Transverse colon (tissue), 4 donors: ENCODE data around the gene TAS2R20. TPM values are rescaled to one million over a fixed set of nuclear protein-coding genes. Genes with fewer than 3 reads are reported as not detected.
"Not testable (repeated sequence)": the region's sequence is repeated elsewhere in the genome, so short reads cannot be mapped to it uniquely, and the experiment has no call there.

Source experiments
- DNase-seq: peaks from one replicate; pipeline ENCODE4 v3.0.0-alpha.2; 2019
- H3K27ac ChIP-seq, 4 donors: fragments of 200-600 bp; sonication (generic); 2 replicates each; pipeline ENCODE4 v1.5.1; 2016 to 2018; ENCODE audit warnings: inconsistent platforms in 4 of 4
- H3K27me3 ChIP-seq: fragments of 200-600 bp; sonication (generic); 2 replicates; pipeline ENCODE4 v1.5.1; 2017; ENCODE audit warnings: inconsistent platforms
- H3K36me3 ChIP-seq, 4 donors: fragments of 200-600 bp; sonication (generic); 2 replicates each; pipeline ENCODE4 v1.5.1; 2017 to 2019; ENCODE audit warnings: inconsistent platforms in 4 of 4
- H3K4me1 ChIP-seq, 4 donors: fragments of 200-600 bp; sonication (generic); 2 replicates each; pipeline ENCODE4 v1.5.1; 2017 to 2020; ENCODE audit warnings: inconsistent platforms in 4 of 4
- H3K4me3 ChIP-seq, 4 donors: fragments of 200-600 bp; sonication (generic); 1 replicate in 1 of 4; 2 replicates in 3 of 4; pipeline versions ENCODE4 v1.5.1 to v1.6.1; 2017 to 2019; ENCODE audit warnings: inconsistent platforms in 4 of 4
- H3K9me3 ChIP-seq, 2 donors: fragments of 200-600 bp; sonication (generic); 2 replicates each; pipeline ENCODE4 v1.5.1; 2017 to 2019; ENCODE audit warnings: inconsistent platforms in 2 of 2
- CTCF ChIP-seq, 5 experiments: fragments of 200-600 bp in 3 of 5; fragments of 450-650 bp in 2 of 5; sonication (generic) in 3 of 5; IDR thresholded peaks; 1 replicate in 2 of 5; 2 replicates in 3 of 5; pipeline ENCODE4 v1.5.1; 2016 to 2017; ENCODE audit warnings: antibody characterized with exemption in 5 of 5, inconsistent platforms in 3 of 5, mild to moderate bottlenecking in 2 of 5, moderate library complexity in 1 of 5
- EP300 ChIP-seq: sonication (generic); formaldehyde crosslinking; IDR thresholded peaks from one replicate; pipeline ENCODE4 v1.6.1; 2017; ENCODE audit warnings: antibody characterized with exemption, low read depth
- POLR2A ChIP-seq: fragments of 450-650 bp; IDR thresholded peaks from one replicate; pipeline ENCODE4 v1.6.1; 2016; ENCODE audit warnings: antibody characterized with exemption, mild to moderate bottlenecking, moderate library complexity
- POLR2AphosphoS5 ChIP-seq, 3 donors: sonication (generic); formaldehyde crosslinking; IDR thresholded peaks; one replicate each; pipeline ENCODE4 v1.6.1; 2016; ENCODE audit warnings: antibody characterized with exemption in 3 of 3
- WGBS, 2 donors: methylation state at CpG; one replicate each; pipeline ENCODE4 v1.1.5; 2018; ENCODE audit warnings: low coverage in 1 of 2; 5-methylcytosine and 5-hydroxymethylcytosine counted together
- in situ Hi-C, 4 donors: fragments of 200-750 bp; cut with MboI; loops; one replicate each; pipeline versions ENCODE4 v1.15.0 to v1.15.1; 2017; ENCODE audit warnings: low sequenced_read_pairs in 3 of 4, low pct_ligation_motif_present in 1 of 4, low pct_unique_long_range_greater_than_20kb in 1 of 4
- intact Hi-C: fragments of 100-400 bp; cut with DNase I; formaldehyde crosslinking; loops from one replicate; pipeline ENCODE4 v1.15.1; 2023; ENCODE audit warnings: low total_unique reads
- total RNA-seq, 4 donors: library from RNA; depleted of rRNA; stranded (reverse); fragments of >200 nt; gene quantifications; one replicate each; pipeline ENCODE4 v1.1.0, GENCODE V29; 2016

Gene TAS2R20, protein sequence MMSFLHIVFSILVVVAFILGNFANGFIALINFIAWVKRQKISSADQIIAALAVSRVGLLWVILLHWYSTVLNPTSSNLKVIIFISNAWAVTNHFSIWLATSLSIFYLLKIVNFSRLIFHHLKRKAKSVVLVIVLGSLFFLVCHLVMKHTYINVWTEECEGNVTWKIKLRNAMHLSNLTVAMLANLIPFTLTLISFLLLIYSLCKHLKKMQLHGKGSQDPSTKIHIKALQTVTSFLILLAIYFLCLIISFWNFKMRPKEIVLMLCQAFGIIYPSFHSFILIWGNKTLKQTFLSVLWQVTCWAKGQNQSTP
- total RNA-seq: 1 to 10 TPM in 3 of 4 donors, not detected in 1; 2.6 to 6.0 (median 5.6) TPM

- no peaks in the 10 kb centered on the region for H3K9me3 ChIP-seq
- no peaks in the 10 kb centered on the region for H3K4me1 ChIP-seq
- intact Hi-C loops: no loop called here
- in situ Hi-C loops: no loop called here
- H3K36me3 ChIP-seq: no peaks in the 10 kb centered on the region
- no peak for TF ChIP-seq CTCF (IDR thresholded peaks at IDR 0.05)
- no peak for TF ChIP-seq POLR2AphosphoS5 (IDR thresholded peaks at IDR 0.05)
- no peak for TF ChIP-seq EP300
- no peak for TF ChIP-seq POLR2A
- H3K27me3 ChIP-seq: no peaks in the 10 kb centered on the region
- no peak for DNase-seq
- no peak within 1 kb of the TSS for H3K4me3 ChIP-seq
- H3K27ac ChIP-seq: no peak within 1 kb of the TSS
Observed at GRCh38 chr12:10998204-10998603, at the start of gene TAS2R20. Gene TAS2R20 (minus strand): TSS chr12:10998304. CDS start chr12:10997875, 429 bp downstream.

GRCh38 chr12:11041366-11041765 lies 43.3 kb upstream of the TAS2R20 start:
- H3K27ac ChIP-seq, H3K27me3 ChIP-seq, intact Hi-C loops, H3K9me3 ChIP-seq, H3K4me3 ChIP-seq, DNase-seq, H3K36me3 ChIP-seq, H3K4me1 ChIP-seq, in situ Hi-C loops: not testable (repeated sequence)
- 71 to 89% methylated on average over 2 of the region's 2 CpGs for WGBS, 2 donors

DNA sequence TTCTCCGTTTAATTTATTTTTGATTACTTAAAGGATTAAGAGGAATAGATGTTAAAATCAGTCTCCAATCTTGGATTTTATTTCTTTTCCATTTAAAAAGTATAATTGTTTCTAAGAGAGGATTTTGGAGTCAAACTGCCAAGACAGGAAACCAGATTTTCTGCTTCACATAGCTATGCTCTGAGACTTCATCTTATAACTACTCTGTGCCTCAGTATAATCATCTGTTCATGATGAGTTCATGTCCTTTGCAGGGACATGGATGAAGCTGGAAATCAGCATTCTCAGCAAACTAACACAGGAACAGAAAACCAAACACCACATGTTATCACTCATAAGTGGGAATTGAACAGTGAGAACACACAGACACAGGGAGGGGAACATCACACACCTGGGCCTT lies 42.1 kb upstream of the TAS2R20 start:
- no peak overlapping the region for H3K4me3 ChIP-seq
- H3K36me3 ChIP-seq: peaks cover 0 to 4% (median 0%) of the 10 kb centered on the region in 4 donors
- in situ Hi-C loops: no loop called here
- 74 to 86% methylated on average over 1 of the region's 1 CpG for WGBS, 2 donors
- intact Hi-C loops: no loop called here
- no peak overlapping the region for H3K27ac ChIP-seq
- H3K27me3 ChIP-seq: no peaks in the 10 kb centered on the region
- no peak for TF ChIP-seq POLR2A
- TF ChIP-seq POLR2AphosphoS5 (IDR thresholded peaks at IDR 0.05): no peak
- TF ChIP-seq EP300: no peak
- TF ChIP-seq CTCF (IDR thresholded peaks at IDR 0.05): no peak
- no peaks in the 10 kb centered on the region for H3K4me1 ChIP-seq
- no peaks in the 10 kb centered on the region for H3K9me3 ChIP-seq
- no peak for DNase-seq

DNA sequence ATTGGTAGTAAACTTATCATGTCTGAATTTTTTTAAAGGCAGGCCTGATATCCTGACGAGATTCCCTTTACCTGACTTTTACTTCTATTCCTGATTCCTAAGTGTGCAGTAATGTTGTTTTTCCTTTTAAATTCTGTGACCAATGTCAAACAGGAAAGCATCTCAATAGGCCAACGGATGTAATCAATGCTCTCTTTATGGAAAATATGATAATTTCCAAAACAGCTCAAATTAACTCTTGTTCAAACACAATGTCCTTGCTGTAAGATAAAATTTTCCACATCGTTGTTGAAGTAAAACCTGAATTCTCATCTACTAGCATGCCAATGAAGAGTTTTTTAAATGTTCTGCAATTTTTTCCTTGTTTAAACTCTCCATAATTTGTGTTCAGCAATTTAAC lies 41.1 kb upstream of the TAS2R20 start:
- no peaks in the 10 kb centered on the region for H3K27me3 ChIP-seq
- no peaks in the 10 kb centered on the region for H3K4me1 ChIP-seq
- WGBS, 2 donors: 58 to 73% methylated on average over 3 of the region's 3 CpGs
- DNase-seq: no peak
- intact Hi-C loops (loop anchor here (2.0 kb wide), 1 partner anchor 58 kb away; no protein-coding TSS in a partner anchor), in situ Hi-C loops (loop anchor here in 1 of 4 donors (10.0 kb wide), 1 partner anchor 56 kb away; the partner anchor contains the start of gene TAS2R43)
- TF ChIP-seq POLR2A: no peak
- TF ChIP-seq CTCF (IDR thresholded peaks at IDR 0.05): no peak
- no peak for TF ChIP-seq EP300
- TF ChIP-seq POLR2AphosphoS5 (IDR thresholded peaks at IDR 0.05): no peak
- H3K4me3 ChIP-seq: no peak overlapping the region
- H3K27ac ChIP-seq: no peak overlapping the region
- H3K9me3 ChIP-seq: no peaks in the 10 kb centered on the region
- H3K36me3 ChIP-seq: no peaks in the 10 kb centered on the region

DNA sequence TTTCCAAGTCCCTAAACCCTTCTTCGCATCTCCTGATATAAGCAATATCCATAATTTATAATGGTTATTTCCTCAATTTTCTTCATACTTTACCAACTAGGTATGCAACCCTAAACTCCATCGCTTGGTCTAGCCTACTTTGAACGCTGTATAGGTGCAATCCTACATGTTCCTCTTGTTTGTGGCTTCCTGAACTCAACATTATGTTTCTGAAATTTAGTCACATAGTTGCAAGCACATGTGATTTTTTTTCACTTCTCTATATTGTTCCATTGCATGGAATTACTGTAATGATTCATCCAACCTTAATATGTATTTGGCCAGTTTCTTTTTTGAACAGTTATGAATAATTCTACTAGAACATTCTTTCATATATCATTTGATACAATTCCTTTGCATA lies 35.9 kb upstream of the TAS2R20 start:
- H3K4me3 ChIP-seq, H3K27ac ChIP-seq, H3K9me3 ChIP-seq, H3K4me1 ChIP-seq, H3K27me3 ChIP-seq, H3K36me3 ChIP-seq, intact Hi-C loops, DNase-seq: not testable (repeated sequence)
- WGBS, 2 donors: 100% methylated on average over 1 of the region's 3 CpGs; no CpG with 5 or more reads in 1 of the 2 donors
- in situ Hi-C loops: loop anchor here in 1 of 4 donors (10.0 kb wide), 1 partner anchor 61 kb away; the partner anchor contains the start of gene TAS2R43
